ENCODE measurements around the gene HTR1D.
"Not testable (repeated sequence)": the region's sequence is repeated elsewhere in the genome, so short reads cannot be mapped to it uniquely, and the experiment has no call there.

Gene HTR1D

GRCh38 chr1:23200883-23201282, 16.4 kb downstream of the HTR1D start:
- no peaks in the 10 kb centered on the region; the same call in 1 of the 2 replicates for H3K36me3 ChIP-seq (ENCODE audit: insufficient read depth, low read length)
- peaks cover 9% of the 10 kb centered on the region; the same call in 1 of the 2 replicates for H3K4me1 ChIP-seq (ENCODE audit: insufficient read depth, low read length)
- WGBS, result 74% methylated on average over 1 of the region's 1 CpG
- no peak overlapping the region for H3K27ac ChIP-seq (ENCODE audit: low read depth, low read length)
- H3K9ac ChIP-seq (ENCODE audit: low read depth, low read length), result no peak overlapping the region
- no peaks in the 10 kb centered on the region for H3K27me3 ChIP-seq (ENCODE audit: insufficient read depth, low read length)
- no peak overlapping the region for H3K4me3 ChIP-seq (ENCODE audit: low read length)
- H3K9me3 ChIP-seq (ENCODE audit: insufficient read depth, low read depth, low read length), result no peaks in the 10 kb centered on the region

- H3K9ac ChIP-seq (ENCODE audit: low read depth, low read length), result no peak overlapping the region
- no peaks in the 10 kb centered on the region for H3K9me3 ChIP-seq (ENCODE audit: insufficient read depth, low read depth, low read length)
- 95% methylated on average over 4 of the region's 4 CpGs for WGBS
- H3K4me1 ChIP-seq (ENCODE audit: insufficient read depth, low read length), result peaks cover 9% of the 10 kb centered on the region; the same call in 1 of the 2 replicates
- no peak overlapping the region for H3K27ac ChIP-seq (ENCODE audit: low read depth, low read length)
- no peak overlapping the region for H3K4me3 ChIP-seq (ENCODE audit: low read length)
- H3K27me3 ChIP-seq (ENCODE audit: insufficient read depth, low read length), result no peaks in the 10 kb centered on the region
- H3K36me3 ChIP-seq (ENCODE audit: insufficient read depth, low read length), result peaks cover 8% of the 10 kb centered on the region; the same call in 1 of the 2 replicates
These were observed 18.9 kb downstream of the HTR1D start for GRCh38 chr1:23198373-23198772.

GRCh38 chr1:23196627-23197328, 20.5 kb downstream of the HTR1D start:
- no peaks in the 10 kb centered on the region for H3K9me3 ChIP-seq (ENCODE audit: insufficient read depth, low read depth, low read length)
- 83% methylated on average over 10 of the region's 10 CpGs for WGBS
- no peak overlapping the region; the same call in 1 of the 2 replicates for H3K27ac ChIP-seq (ENCODE audit: low read depth, low read length)
- H3K4me1 ChIP-seq (ENCODE audit: insufficient read depth, low read length), result peaks cover 9% of the 10 kb centered on the region; the same call in 1 of the 2 replicates
- peaks cover 8% of the 10 kb centered on the region; the same call in 1 of the 2 replicates for H3K36me3 ChIP-seq (ENCODE audit: insufficient read depth, low read length)
- H3K9ac ChIP-seq (ENCODE audit: low read depth, low read length), result no peak overlapping the region
- no peak overlapping the region for H3K4me3 ChIP-seq (ENCODE audit: low read length)
- no peaks in the 10 kb centered on the region for H3K27me3 ChIP-seq (ENCODE audit: insufficient read depth, low read length)

- Histone ChIP-seq H3K9me3 (ENCODE audit: insufficient read depth, low read depth, low read length) (no peaks in the 10 kb centered on the region), H3K9ac (ENCODE audit: low read depth, low read length) (no peak overlapping the region), H3K36me3 (ENCODE audit: insufficient read depth, low read length) (peaks cover 8% of the 10 kb centered on the region; the same call in 1 of the 2 replicates), H3K27me3 (ENCODE audit: insufficient read depth, low read length) (no peaks in the 10 kb centered on the region), H3K4me1 (ENCODE audit: insufficient read depth, low read length) (peaks cover 9% of the 10 kb centered on the region; the same call in 1 of the 2 replicates), H3K27ac (ENCODE audit: low read depth, low read length) (no peak overlapping the region), H3K4me3 (ENCODE audit: low read length) (no peak overlapping the region)
- WGBS, result 90% methylated on average over 11 of the region's 11 CpGs
These were observed 22.9 kb downstream of the HTR1D start for GRCh38 chr1:23194119-23194984.

- peaks cover 8% of the 10 kb centered on the region; the same call in 1 of the 2 replicates for H3K36me3 ChIP-seq (ENCODE audit: insufficient read depth, low read length)
- no peak overlapping the region for H3K4me3 ChIP-seq (ENCODE audit: low read length)
- peaks cover 9% of the 10 kb centered on the region; the same call in 1 of the 2 replicates for H3K4me1 ChIP-seq (ENCODE audit: insufficient read depth, low read length)
- no peaks in the 10 kb centered on the region for H3K27me3 ChIP-seq (ENCODE audit: insufficient read depth, low read length)
- WGBS, result 95% methylated on average over 27 of the region's 27 CpGs
- H3K9ac ChIP-seq (ENCODE audit: low read depth, low read length), result no peak overlapping the region
- no peak overlapping the region for H3K27ac ChIP-seq (ENCODE audit: low read depth, low read length)
- H3K9me3 ChIP-seq (ENCODE audit: insufficient read depth, low read depth, low read length), result no peaks in the 10 kb centered on the region
These were observed 23.7 kb downstream of the HTR1D start for GRCh38 chr1:23193391-23194118.

GRCh38 chr1:23191199-23191598, 26.1 kb downstream of the HTR1D start:
- H3K9me3 ChIP-seq (ENCODE audit: insufficient read depth, low read depth, low read length), result no peaks in the 10 kb centered on the region
- H3K4me3 ChIP-seq (ENCODE audit: low read length), result no peak overlapping the region
- H3K27me3 ChIP-seq (ENCODE audit: insufficient read depth, low read length), result no peaks in the 10 kb centered on the region
- H3K4me1 ChIP-seq (ENCODE audit: insufficient read depth, low read length), result no peaks in the 10 kb centered on the region
- no peak overlapping the region for H3K9ac ChIP-seq (ENCODE audit: low read depth, low read length)
- no peak overlapping the region for H3K27ac ChIP-seq (ENCODE audit: low read depth, low read length)
- peaks cover 8% of the 10 kb centered on the region; the same call in 1 of the 2 replicates for H3K36me3 ChIP-seq (ENCODE audit: insufficient read depth, low read length)
- WGBS, result 93% methylated on average over 3 of the region's 3 CpGs

- not testable (repeated sequence) for H3K4me1 ChIP-seq (ENCODE audit: insufficient read depth, low read length); H3K27me3 ChIP-seq (ENCODE audit: insufficient read depth, low read length); H3K4me3 ChIP-seq (ENCODE audit: low read length); H3K9ac ChIP-seq (ENCODE audit: low read depth, low read length); H3K36me3 ChIP-seq (ENCODE audit: insufficient read depth, low read length); H3K9me3 ChIP-seq (ENCODE audit: insufficient read depth, low read depth, low read length); H3K27ac ChIP-seq (ENCODE audit: low read depth, low read length)
- 93% methylated on average over 13 of the region's 13 CpGs for WGBS
These were observed 28.3 kb downstream of the HTR1D start for GRCh38 chr1:23188936-23189452.

- H3K4me1 ChIP-seq (ENCODE audit: insufficient read depth, low read length), result no peaks in the 10 kb centered on the region
- 83% methylated on average over 6 of the region's 6 CpGs for WGBS
- H3K27me3 ChIP-seq (ENCODE audit: insufficient read depth, low read length), result peaks cover 7% of the 10 kb centered on the region; the same call in 1 of the 2 replicates
- no peaks in the 10 kb centered on the region for H3K9me3 ChIP-seq (ENCODE audit: insufficient read depth, low read depth, low read length)
- no peak overlapping the region for H3K27ac ChIP-seq (ENCODE audit: low read depth, low read length)
- H3K9ac ChIP-seq (ENCODE audit: low read depth, low read length), result no peak overlapping the region
- no peak overlapping the region for H3K4me3 ChIP-seq (ENCODE audit: low read length)
- H3K36me3 ChIP-seq (ENCODE audit: insufficient read depth, low read length), result peaks cover 1% of the 10 kb centered on the region; the same call in 1 of the 2 replicates
These were observed 28.8 kb downstream of the HTR1D start for GRCh38 chr1:23188434-23188884.

GRCh38 chr1:23187637-23188036, 29.7 kb downstream of the HTR1D start:
- Histone ChIP-seq H3K9me3 (ENCODE audit: insufficient read depth, low read depth, low read length) (no peaks in the 10 kb centered on the region), H3K4me1 (ENCODE audit: insufficient read depth, low read length) (no peaks in the 10 kb centered on the region), H3K27me3 (ENCODE audit: insufficient read depth, low read length) (peaks cover 7% of the 10 kb centered on the region; the same call in 1 of the 2 replicates), H3K36me3 (ENCODE audit: insufficient read depth, low read length) (no peaks in the 10 kb centered on the region), H3K4me3 (ENCODE audit: low read length) (no peak overlapping the region), H3K27ac (ENCODE audit: low read depth, low read length) (no peak overlapping the region), H3K9ac (ENCODE audit: low read depth, low read length) (no peak overlapping the region)
- 92% methylated on average over 5 of the region's 5 CpGs for WGBS

- WGBS, result 88% methylated on average over 4 of the region's 4 CpGs
- Histone ChIP-seq H3K27me3 (ENCODE audit: insufficient read depth, low read length) (peaks cover 7% of the 10 kb centered on the region; the same call in 1 of the 2 replicates), H3K27ac (ENCODE audit: low read depth, low read length) (no peak overlapping the region)
These were observed 31.9 kb downstream of the HTR1D start for GRCh38 chr1:23185381-23185780.

More at GRCh38 chr1:23185381-23185780, 31.9 kb downstream of the HTR1D start:
- no peaks in the 10 kb centered on the region for H3K9me3 ChIP-seq (ENCODE audit: insufficient read depth, low read depth, low read length)
- H3K4me1 ChIP-seq (ENCODE audit: insufficient read depth, low read length), result no peaks in the 10 kb centered on the region
- no peak overlapping the region for H3K4me3 ChIP-seq (ENCODE audit: low read length)
- H3K36me3 ChIP-seq (ENCODE audit: insufficient read depth, low read length), result no peaks in the 10 kb centered on the region
- no peak overlapping the region for H3K9ac ChIP-seq (ENCODE audit: low read depth, low read length)

All from HUES64 (cell line).